GM18907 (cell line): ENCODE results near the gene CALU.

Experiments used
- ATAC-seq: cut with Tn5 transposase; IDR thresholded peaks from one replicate; pipeline ENCODE4 v1.9.1; 2021; ENCODE audit warnings: mild to moderate bottlenecking, moderate library complexity; ENCODE audit not compliant: unreplicated experiment

Gene CALU

GRCh38 chr7:128744366-128744905, 5.3 kb downstream of the CALU start:
- no peak for ATAC-seq

GRCh38 chr7:128745706-128746105, 6.5 kb downstream of the CALU start:
- no peak for ATAC-seq

- ATAC-seq, result no peak
Observed at GRCh38 chr7:128747327-128748079, 8.3 kb downstream of the CALU start.

- no peak for ATAC-seq
Observed at GRCh38 chr7:128752251-128752650, 13.1 kb downstream of the CALU start.

- ATAC-seq, result no peak
Observed at GRCh38 chr7:128755075-128755818, 16.1 kb downstream of the CALU start.

GRCh38 chr7:128755819-128756476, 16.8 kb downstream of the CALU start:
- ATAC-seq, result no peak

GRCh38 chr7:128757203-128757602, 18.0 kb downstream of the CALU start:
- ATAC-seq, result no peak

- no peak for ATAC-seq
Observed at GRCh38 chr7:128758553-128758952, 19.4 kb downstream of the CALU start.

- ATAC-seq, result no peak
Observed at GRCh38 chr7:128759242-128759641, 20.1 kb downstream of the CALU start.

GRCh38 chr7:128763541-128763940, 24.4 kb downstream of the CALU start:
- no peak for ATAC-seq

GRCh38 chr7:128767475-128768110, 28.4 kb downstream of the CALU start:
- ATAC-seq, result no peak

- no peak for ATAC-seq
Observed at GRCh38 chr7:128770233-128770632, 31.1 kb downstream of the CALU start.

GRCh38 chr7:128773604-128774003, 34.4 kb downstream of the CALU start:
- ATAC-seq, result no peak

- no peak for ATAC-seq
Observed at GRCh38 chr7:128774029-128774689, 35.0 kb downstream of the CALU start.

- no peak for ATAC-seq
Observed at GRCh38 chr7:128774921-128775320, 35.8 kb downstream of the CALU start.

- no peak for ATAC-seq
Observed at GRCh38 chr7:128775744-128776474, 36.8 kb downstream of the CALU start, which contains the start of gene OPN1SW. OPN1SW (minus strand) TSS chr7:128775794; CDS start chr7:128775781, 13 bp downstream.

- ATAC-seq, result no peak
Observed at GRCh38 chr7:128777156-128778123, 38.3 kb downstream of the CALU start.

GRCh38 chr7:128778946-128779345, 39.8 kb downstream of the CALU start:
- ATAC-seq, result no peak

GRCh38 chr7:128781126-128781525, 42.0 kb downstream of the CALU start:
- no peak for ATAC-seq
